Thyroid gland (tissue), 4 donors: ENCODE results near the gene UMODL1. TPM values are rescaled to one million over a fixed set of nuclear protein-coding genes. Genes with fewer than 3 reads are reported as not detected.

Source experiments
- DNase-seq, 2 donors: peaks; one replicate each; pipeline ENCODE4 v3.0.0-alpha.2; 2019
- H3K27ac ChIP-seq, 3 donors: fragments of 200-600 bp; sonication (generic); 1 replicate in 2 of 3; 2 replicates in 1 of 3; pipeline ENCODE4 v1.5.1; 2016 to 2019; ENCODE audit warnings: mild to moderate bottlenecking in 1 of 3, moderate library complexity in 1 of 3
- H3K27me3 ChIP-seq: fragments of 200-600 bp; sonication (generic); one replicate; pipeline ENCODE4 v1.5.1; 2019
- H3K36me3 ChIP-seq, 2 donors: fragments of 200-600 bp; sonication (generic); one replicate each; pipeline ENCODE4 v1.5.1; 2016 to 2019
- H3K4me1 ChIP-seq, 2 donors: fragments of 200-600 bp; sonication (generic); one replicate each; pipeline ENCODE4 v1.5.1; 2017 to 2019
- H3K4me3 ChIP-seq, 3 donors: fragments of 200-600 bp; sonication (generic); replicated peaks in 1 of 3; 1 replicate in 2 of 3; 2 replicates in 1 of 3; pipeline ENCODE4 v1.5.1; 2016; ENCODE audit warnings: mild to moderate bottlenecking in 1 of 3
- H3K9me3 ChIP-seq: fragments of 200-600 bp; sonication (generic); one replicate; pipeline ENCODE4 v1.5.1; 2017
- POLR2A ChIP-seq, 2 donors: fragments of 450-650 bp; IDR thresholded peaks; one replicate each; pipeline ENCODE4 v1.6.1; 2017; ENCODE audit warnings: antibody characterized with exemption in 2 of 2, mild to moderate bottlenecking in 2 of 2, moderate library complexity in 1 of 2
- WGBS, 2 donors: methylation state at CpG; one replicate each; pipeline ENCODE4 v1.1.5; 2017; 5-methylcytosine and 5-hydroxymethylcytosine counted together
- intact Hi-C: fragments of 100-400 bp; cut with DNase I; formaldehyde crosslinking; loops from one replicate; pipeline ENCODE4 v1.15.1; 2023
- total RNA-seq, 4 donors: library from RNA; depleted of rRNA; stranded (reverse); fragments of >200 nt; gene quantifications; one replicate each; pipeline ENCODE4 v1.2.3, GENCODE V29; 2016
- TF ChIP-seq, protein P1 (sequence below), 6 experiments: fragments of 200-600 bp in 3 of 6; fragments of 450-650 bp in 3 of 6; sonication (generic) in 3 of 6; IDR thresholded peaks; one replicate each; pipeline ENCODE4 v1.5.1; 2016 to 2019; ENCODE audit warnings: antibody characterized with exemption in 6 of 6, mild to moderate bottlenecking in 2 of 6, inconsistent platforms in 1 of 6, moderate library complexity in 1 of 6

UMODL1 gene
- total RNA-seq, 4 donors from 2014 or later = not detected

GRCh38 chr21:42082501-42083360, 11.6 kb downstream of the UMODL1 start:
- 85 to 86% methylated on average over 19 of the region's 22 CpGs for WGBS, 2 donors

DNA sequence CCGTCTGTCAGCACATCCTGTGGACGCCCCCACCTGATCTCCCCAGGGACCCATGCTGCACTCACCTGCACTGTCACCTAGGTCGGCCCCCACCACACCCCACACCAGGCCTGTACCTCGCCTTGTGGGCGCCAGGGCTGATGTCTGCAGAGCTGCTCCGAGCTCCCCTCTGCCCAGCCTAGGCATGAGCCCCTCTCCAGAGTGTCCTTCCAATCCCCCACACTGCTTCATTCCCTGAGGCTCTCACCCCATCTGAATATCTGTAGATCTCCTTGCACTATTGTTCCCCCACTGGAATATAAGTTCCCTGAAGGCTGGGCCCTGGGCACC, 12.2 kb downstream of the UMODL1 start:
- no peak for DNase-seq
- intact Hi-C loops = no loop called here
- TF ChIP-seq POLR2A (IDR thresholded peaks at IDR 0.05) = no peak
- TF ChIP-seq, protein P1, sequence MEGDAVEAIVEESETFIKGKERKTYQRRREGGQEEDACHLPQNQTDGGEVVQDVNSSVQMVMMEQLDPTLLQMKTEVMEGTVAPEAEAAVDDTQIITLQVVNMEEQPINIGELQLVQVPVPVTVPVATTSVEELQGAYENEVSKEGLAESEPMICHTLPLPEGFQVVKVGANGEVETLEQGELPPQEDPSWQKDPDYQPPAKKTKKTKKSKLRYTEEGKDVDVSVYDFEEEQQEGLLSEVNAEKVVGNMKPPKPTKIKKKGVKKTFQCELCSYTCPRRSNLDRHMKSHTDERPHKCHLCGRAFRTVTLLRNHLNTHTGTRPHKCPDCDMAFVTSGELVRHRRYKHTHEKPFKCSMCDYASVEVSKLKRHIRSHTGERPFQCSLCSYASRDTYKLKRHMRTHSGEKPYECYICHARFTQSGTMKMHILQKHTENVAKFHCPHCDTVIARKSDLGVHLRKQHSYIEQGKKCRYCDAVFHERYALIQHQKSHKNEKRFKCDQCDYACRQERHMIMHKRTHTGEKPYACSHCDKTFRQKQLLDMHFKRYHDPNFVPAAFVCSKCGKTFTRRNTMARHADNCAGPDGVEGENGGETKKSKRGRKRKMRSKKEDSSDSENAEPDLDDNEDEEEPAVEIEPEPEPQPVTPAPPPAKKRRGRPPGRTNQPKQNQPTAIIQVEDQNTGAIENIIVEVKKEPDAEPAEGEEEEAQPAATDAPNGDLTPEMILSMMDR (IDR thresholded peaks at IDR 0.05) = no peak
- H3K4me1 ChIP-seq = peaks cover 6 to 20% of the 10 kb centered on the region in 2 donors
- no peak overlapping the region for H3K27ac ChIP-seq
- H3K4me3 ChIP-seq = no peak overlapping the region
- H3K9me3 ChIP-seq = no peaks in the 10 kb centered on the region
- H3K27me3 ChIP-seq = no peaks in the 10 kb centered on the region
- 97% methylated on average over 6 of the region's 6 CpGs for WGBS, 2 donors
- H3K36me3 ChIP-seq = no peaks in the 10 kb centered on the region

More at GRCh38 chr21:42082501-42083360, 11.6 kb downstream of the UMODL1 start:
- no peaks in the 10 kb centered on the region for H3K36me3 ChIP-seq
- no peak overlapping the region for H3K4me3 ChIP-seq
- no peaks in the 10 kb centered on the region for H3K27me3 ChIP-seq
- no peaks in the 10 kb centered on the region for H3K9me3 ChIP-seq
- H3K4me1 ChIP-seq = peaks cover 6 to 20% of the 10 kb centered on the region in 2 donors
- no peak overlapping the region for H3K27ac ChIP-seq
- intact Hi-C loops = no loop called here
- no peak for TF ChIP-seq POLR2A (IDR thresholded peaks at IDR 0.05)
- TF ChIP-seq, protein P1 (IDR thresholded peaks at IDR 0.05) = no peak
- DNase-seq = no peak

- H3K4me1 ChIP-seq = peaks cover 6 to 20% of the 10 kb centered on the region in 2 donors
- 91 to 92% methylated on average over 7 to 12 of the region's 12 CpGs for WGBS, 2 donors
- H3K27ac ChIP-seq = no peak overlapping the region
- H3K36me3 ChIP-seq = no peaks in the 10 kb centered on the region
- intact Hi-C loops = no loop called here
- no peaks in the 10 kb centered on the region for H3K9me3 ChIP-seq
- no peak for DNase-seq
- no peak overlapping the region for H3K4me3 ChIP-seq
- H3K27me3 ChIP-seq = no peaks in the 10 kb centered on the region
- TF ChIP-seq, protein P1 (IDR thresholded peaks at IDR 0.05) = no peak
- TF ChIP-seq POLR2A (IDR thresholded peaks at IDR 0.05) = no peak
Measured at GRCh38 chr21:42084079-42084478, 13.0 kb downstream of the UMODL1 start.

DNA sequence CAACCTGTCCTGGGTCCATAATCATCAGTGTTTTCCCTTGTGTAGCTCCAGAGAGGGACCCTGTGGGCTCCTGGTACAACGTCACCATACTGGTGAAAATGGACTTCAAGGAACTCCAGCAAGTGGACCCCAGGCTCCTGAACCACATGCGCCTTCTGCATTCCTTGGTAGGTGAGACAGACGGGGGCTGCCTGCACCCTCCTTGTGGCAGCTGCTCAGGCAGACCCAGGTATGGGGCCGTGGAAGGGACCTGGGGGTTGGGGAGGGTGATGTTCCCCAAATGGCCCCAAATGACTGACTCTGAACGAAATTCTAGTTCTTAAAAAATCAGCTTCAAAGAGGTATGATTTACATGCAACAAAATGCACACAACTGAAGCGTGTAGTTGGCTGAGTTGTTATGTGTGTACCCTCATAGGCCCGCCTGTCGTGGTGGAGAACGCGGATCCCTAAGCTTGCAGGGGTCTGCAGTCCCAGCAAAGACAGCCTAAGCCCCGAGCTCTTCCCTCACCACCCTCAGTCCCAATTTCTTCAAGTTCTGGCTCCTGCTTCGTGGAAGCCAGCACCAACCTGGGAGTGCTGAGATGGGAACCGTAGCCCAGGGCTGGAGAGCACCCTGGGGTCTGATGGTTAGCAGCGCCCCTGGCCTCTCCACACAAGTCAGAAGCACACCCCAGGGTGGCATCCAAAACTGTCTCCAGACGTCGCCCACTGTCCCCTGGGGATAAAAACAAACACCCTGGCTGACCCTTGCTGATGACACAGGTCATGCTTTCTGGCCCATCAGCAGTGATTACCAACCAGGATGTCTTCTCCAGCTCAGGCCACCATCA, 14.3 kb downstream of the UMODL1 start:
- WGBS, 2 donors = 88 to 95% methylated on average over 15 to 16 of the region's 16 CpGs
- Histone ChIP-seq H3K9me3 (no peaks in the 10 kb centered on the region), H3K27ac (peak overlapping the region; percentile 30 to 74 (median 53)), H3K27me3 (no peaks in the 10 kb centered on the region), H3K36me3 (no peaks in the 10 kb centered on the region), H3K4me1 (peaks cover 6 to 20% of the 10 kb centered on the region in 2 donors), H3K4me3 (no peak overlapping the region)
- intact Hi-C loops = no loop called here
- DNase-seq = no peak
- TF ChIP-seq POLR2A (IDR thresholded peaks at IDR 0.05) = no peak
- TF ChIP-seq, protein P1 (IDR thresholded peaks at IDR 0.05) = no peak
